COR-L47 (cell line): ENCODE data around the gene EEF1AKMT3.

Source experiments
- DNase-seq: peaks from one replicate; lab custom pipeline; 2025; lab: John Stamatoyannopoulos, UW

The EEF1AKMT3 gene

DNA sequence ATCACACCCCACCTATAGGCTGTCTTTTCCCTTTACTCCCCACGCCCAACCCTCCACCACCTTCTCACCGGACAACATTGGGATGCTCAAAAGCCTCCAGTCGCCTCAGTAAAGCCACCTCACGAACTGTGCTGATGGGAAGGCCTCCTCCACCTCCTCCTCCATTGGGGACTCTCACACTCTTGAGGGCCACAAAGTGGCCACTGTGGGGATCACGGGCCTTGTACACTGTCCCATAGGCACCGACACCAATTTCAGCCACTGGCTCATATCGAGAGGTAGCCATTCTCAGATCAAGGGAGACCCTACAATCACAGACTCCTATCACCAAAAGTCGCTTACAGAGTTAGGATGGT lies 21.0 kb upstream of the EEF1AKMT3 start:
- no peak for DNase-seq

DNA sequence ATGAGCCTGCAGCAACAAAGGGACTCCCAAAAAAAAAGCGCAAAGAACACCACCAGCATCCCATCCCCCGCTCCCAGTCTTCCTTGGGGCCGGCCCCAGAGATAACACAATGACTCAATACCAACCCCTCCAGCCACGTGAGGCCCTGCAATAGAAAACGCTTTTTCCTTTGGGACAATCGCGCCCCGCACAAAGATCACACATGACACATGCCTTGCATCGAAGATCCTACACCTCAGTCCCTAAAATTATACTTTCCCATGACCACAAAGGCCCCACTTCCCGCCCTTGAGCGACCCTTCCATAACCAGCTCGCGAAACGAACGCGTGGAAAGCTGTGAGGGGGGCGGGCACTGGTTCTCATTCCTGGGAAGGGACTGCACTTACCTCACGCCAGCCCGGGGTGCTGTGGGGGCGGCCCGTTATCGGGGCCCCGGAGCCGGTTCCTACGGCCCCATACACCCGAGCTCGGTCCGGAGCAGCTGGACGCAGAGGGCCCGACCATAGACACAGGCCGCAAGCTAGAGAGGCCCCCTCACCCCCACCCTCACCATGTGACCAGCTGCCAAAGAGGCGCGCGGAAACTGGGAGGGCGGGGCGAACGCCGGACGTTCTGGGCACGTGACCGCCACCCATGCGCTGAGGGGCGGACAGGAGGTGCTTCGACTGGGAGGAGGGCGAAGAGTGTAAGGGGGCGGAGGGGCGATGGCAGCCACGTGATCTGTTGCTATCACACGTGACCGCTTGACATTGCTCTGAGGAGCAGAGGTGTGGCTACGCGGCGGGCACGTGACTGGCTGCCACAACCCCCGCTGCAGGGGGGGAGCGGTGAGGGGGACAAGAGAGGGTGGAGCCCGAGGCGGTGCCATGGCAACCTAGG lies 20.4 kb upstream of the EEF1AKMT3 start, which contains the start of gene CDK4:
Gene CDK4 (minus strand): TSS at position 523 of the 880 bp plus-strand sequence. CDS start 593 bp downstream, outside the sequence.
- peak; percentile 99 for DNase-seq

DNA sequence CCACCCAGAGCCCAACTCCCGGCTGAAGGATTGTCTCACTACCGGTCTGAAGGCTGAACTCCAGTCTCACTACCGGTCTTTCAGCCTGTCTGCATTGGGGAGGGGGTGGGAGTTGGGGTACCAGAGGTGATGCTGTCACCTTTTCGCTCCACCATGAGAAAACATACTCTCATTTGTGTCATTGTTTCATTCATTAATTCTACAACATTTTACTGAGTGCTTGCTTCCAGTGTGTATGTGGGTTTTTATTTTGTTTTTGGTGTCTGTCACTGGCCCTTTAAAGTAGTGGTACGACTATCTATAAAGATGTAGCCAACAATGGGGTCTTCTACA lies 19.8 kb upstream of the EEF1AKMT3 start:
- no peak for DNase-seq

DNA sequence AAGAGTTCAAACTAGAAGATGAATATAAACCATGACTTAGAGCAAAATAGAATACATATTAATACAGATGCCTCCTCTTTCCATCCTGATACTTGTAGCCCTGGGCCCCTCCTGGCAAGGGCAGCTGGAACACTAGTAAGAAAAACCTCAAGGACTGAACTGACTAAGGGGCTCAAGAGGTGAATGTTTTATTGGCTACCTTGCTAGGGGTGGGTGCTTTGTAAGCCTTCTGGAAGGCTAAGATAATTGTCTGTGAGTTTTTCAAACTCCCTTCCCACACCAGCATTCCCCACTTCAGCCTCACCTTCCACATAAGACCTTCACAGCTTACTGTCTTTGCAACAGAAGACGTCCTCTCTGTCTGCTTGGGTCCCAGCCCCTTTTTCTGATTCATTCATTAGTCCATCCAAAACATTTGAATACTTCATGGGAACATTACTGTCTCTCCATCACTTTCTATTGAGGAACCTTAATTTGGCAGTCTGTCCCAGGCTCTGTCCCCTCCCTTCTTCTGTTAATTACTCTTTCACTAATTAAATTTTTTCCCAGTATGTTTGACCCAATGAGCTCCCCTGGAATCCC lies 18.6 kb upstream of the EEF1AKMT3 start:
- no peak for DNase-seq

DNA sequence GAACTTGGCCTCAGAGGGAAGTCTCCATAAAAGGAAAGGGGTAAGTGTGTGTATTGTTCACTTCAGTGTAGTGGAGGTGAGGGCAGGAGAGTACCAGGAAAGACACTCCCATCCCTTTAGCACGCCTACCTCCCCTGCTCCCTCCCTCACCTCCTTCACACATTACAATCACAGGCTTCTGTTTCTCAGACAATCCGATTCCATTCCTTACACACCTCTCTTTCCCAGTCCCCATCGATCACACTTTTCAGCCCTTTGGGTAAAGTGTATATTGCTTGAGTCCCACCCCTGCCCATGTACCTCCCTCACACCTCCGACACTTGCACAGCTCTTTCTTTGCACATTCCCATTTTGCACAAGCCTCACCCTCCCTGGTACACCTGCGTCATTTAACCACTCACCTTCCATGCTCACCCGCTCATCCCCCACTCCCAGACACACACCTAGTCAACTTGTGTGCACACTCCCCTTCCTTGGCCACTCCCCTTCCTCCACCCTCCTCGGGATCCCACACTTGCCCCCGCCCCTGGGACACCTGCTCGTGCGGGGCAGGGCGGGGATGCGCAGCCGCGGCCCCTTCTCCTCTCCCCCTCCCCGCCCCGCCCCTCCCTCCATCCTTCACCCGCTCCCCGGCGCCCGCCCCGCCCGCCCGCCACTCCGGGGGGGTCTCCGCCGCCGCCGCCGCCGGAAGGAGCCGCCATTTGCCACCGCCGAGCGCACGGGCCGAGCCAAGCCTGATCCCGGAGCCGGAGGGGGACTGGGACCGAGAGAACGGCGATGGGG lies 17.8 kb upstream of the EEF1AKMT3 start, which contains the start of gene MARCHF9:
Gene MARCHF9 (plus strand): TSS at position 693 of the 783 bp plus-strand sequence. CDS start 426 bp downstream, outside the sequence.
- peak; percentile 91 for DNase-seq

DNA sequence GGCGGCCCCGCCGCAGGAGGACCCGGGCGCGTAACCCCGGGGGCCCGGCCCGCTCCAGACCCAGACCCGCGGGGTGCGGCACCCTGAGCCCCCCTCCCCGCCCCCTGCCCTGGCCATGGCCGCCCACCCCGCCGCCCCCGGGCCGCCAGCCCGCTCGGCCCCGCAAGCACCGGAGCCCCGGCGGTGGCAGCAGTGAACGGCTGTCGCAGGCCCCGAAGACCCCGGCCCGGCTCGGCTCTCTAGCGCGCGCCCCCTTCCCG lies 17.3 kb upstream of the EEF1AKMT3 start:
- no peak for DNase-seq

DNA sequence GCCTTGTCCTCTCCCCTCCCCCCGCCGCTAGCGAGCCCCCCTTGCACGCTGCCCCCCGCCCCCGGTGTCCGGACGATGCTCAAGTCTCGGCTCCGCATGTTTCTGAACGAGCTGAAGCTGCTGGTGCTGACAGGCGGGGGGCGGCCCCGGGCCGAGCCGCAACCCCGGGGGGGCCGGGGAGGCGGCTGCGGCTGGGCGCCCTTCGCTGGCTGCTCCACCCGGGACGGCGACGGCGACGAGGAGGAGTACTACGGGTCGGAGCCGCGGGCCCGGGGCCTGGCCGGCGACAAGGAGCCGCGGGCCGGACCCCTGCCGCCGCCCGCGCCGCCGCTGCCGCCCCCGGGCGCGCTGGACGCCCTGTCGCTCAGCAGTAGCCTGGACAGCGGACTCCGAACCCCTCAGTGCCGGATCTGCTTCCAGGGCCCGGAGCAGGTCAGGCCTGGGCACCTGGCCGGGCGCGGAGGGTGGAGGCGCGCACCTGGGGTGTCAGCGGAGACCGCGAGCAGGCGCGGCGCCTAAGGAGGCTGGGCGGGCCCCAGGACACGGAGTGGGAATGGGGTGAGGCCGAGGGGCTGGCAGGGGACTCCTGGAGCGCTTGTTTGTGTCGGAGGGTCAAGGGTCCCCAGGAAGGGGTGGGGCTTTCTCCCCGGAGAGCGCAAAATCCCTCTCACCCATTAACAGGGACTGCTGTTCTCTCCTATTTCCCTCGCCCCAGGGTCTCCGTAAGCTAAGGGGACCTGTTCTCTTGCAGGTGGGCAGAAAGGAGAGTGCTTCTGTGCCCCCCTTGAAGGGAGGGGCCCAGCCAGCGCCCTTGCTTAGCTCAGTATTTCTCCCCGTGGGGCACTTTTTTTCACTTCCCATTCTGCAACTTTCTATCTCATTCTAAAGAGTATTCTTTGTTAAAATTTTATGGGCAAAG lies 16.7 kb upstream of the EEF1AKMT3 start:
- peak; percentile 54 for DNase-seq

DNA sequence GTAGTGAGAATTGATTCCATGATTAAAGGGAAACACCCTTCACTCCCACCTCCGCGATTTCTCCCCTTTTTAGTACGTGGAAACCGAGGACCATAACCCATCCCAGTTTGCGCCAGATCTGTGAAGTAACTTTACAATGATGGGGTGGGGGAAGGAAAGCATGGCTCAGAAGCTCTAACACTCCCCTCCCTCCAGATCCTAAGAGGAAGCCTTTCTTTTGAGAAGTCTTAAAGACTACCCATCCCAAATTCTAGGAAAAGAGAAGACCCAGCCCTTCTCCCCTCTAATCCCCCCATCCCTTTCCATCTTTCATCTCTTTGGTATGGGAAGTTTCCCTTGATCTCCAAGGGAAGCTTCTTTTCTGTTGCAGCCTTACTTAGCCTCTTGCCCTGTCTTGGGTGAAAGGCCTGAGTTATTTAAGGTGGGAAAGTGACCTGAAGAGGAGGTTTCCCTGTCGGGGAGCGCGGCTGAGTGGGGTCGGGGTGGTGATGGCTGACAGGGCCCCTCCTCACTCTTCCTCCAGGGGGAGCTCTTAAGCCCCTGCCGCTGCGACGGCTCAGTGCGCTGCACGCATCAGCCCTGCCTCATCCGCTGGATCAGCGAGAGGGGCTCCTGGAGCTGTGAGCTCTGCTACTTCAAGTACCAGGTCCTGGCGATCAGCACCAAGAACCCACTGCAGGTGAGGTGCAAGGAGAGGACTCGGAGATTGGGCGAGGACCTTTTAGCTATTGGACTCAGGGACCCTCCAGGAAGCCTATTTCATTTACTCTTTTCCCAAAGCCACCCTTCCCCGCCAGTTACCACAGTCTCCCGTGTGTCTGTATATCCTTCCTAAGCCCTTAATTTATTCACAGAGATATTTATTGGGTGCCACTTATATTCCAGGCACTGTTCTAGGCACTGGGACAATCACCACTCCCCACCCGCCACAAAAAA lies 15.7 kb upstream of the EEF1AKMT3 start:
- peak; percentile 48 for DNase-seq

GRCh38 chr12:57757771-57758170 lies 14.6 kb upstream of the EEF1AKMT3 start:
- no peak for DNase-seq

DNA sequence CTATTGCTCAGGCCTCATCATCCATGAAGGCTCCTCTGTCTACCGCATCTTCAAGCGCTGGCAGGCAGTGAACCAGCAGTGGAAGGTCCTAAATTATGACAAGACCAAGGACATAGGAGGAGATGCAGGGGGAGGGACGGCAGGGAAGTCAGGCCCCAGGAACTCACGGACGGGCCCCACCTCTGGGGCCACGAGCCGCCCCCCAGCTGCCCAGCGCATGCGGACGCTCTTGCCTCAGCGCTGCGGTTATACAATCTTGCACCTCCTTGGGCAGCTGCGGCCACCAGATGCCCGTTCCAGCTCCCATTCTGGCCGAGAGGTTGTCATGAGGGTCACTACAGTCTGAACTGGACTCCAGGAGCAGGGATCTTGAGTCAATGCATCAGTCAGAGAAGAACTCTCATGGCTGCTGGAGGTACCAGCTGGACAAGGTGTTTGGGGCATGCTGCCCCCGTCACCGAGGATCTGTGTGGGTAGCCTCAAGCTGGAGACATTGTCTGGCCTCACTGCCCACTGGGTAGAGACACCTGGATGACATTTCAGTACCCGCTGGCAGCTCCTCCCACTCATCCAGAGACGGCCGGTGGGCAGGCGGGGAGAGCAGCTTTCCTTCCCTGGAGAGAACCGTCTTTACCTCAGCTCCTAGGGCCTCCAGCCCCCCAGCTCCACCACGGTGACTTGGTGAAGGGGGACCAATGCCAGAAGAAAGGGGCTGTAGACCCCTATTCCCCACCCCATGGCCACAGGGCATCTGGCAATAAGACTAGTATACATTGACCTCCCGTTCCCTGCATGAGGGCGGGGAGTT lies 13.7 kb upstream of the EEF1AKMT3 start:
- no peak for DNase-seq

DNA sequence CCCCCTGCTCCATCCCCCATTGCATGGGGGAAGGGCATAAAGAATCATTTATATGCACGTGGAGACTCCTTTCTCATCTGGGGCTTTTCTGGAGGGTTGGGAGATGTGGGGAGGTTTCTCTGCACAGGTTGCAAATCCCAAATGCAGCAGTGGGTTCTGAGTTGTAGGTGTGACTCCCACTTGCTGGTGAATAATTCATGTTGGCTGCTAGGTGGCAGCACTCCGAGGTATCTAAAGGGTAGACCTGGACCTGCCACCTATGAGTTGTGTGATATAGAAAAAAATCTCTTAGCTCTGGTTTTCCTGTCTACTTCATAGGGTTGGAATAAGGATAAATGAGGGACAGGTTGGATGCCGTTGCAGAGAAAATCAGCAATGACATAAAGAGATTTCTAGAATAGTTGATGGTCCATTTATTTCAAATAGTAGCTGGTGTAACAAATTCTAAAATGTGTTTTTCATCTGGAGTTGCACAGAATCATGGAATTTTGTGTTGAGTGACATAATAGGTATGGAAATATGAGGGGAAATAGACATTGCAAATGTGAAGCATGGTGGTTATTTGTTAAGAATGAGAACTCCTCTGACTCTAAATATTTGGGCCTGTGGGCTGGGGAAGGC lies 12.9 kb upstream of the EEF1AKMT3 start:
- peak; percentile 14 for DNase-seq

GRCh38 chr12:57760347-57760982 lies 11.9 kb upstream of the EEF1AKMT3 start:
- no peak for DNase-seq

DNA sequence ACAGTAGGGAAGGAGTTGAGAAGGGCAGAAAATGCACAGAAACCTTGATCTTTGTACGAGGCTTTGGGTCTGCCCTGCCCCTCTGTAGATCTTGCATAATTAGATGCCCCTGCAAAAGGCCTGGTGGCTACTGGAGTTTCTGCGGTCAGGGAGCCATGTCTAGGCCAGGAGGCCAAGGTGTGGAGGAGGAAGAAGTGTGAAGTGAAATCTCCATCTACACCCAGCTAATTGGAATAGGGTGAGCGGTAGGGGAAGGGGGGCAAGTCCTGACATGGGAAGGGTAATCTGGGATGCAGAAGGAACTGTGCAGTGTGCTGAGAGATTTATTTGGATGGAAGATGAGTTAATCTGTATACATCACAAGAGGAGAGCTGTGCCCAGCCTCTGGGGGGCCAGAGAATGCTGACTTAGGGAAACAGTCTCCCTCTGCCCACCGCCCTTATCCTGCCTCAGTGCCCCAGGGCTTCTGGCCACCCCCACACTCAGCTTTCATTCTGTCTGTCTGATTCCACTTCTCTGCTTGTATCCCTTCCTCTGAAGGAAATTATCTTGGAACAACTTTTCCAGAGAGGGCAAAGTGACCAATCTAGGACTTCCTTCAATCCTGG lies 10.9 kb upstream of the EEF1AKMT3 start:
- no peak for DNase-seq

DNA sequence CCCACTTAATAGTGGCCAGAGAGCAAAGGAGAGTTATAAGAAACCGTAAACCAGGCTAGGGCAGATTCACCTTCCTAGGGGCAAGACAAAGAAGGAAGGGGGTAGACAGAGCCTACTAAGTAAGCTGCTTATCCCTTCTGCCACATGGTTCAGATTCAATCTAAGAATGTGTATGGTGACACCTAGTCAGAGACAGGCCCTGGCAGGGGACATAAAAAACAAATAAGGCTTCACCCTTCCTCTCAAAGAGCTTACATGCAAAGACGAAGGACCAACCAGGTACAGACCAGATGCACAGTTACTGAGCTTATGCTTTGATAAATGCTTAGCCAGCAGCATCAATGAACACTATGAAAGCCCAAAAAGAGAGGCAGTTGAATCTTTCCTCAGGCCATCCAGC lies 10.0 kb upstream of the EEF1AKMT3 start:
- no peak for DNase-seq

GRCh38 chr12:57763881-57764661 lies 8.3 kb upstream of the EEF1AKMT3 start:
- DNase-seq: no peak

GRCh38 chr12:57764662-57765002 lies 7.8 kb upstream of the EEF1AKMT3 start:
- DNase-seq: peak; percentile 48

- DNase-seq: peak; percentile 44
These were observed 7.3 kb upstream of the EEF1AKMT3 start for GRCh38 chr12:57765003-57765697.
